SK-N-SH (cell line): ENCODE results near the gene COX7A1. TPM values are rescaled to one million over a fixed set of nuclear protein-coding genes. Genes with fewer than 3 reads are reported as not detected.
A peak's percentile ranks its signal among the peaks of the same experiment; 100 is the strongest.

ENCODE experiments used
- CTCF ChIA-PET: fragments of 300-600, 350-600 bp; formaldehyde crosslinking; extraction: SDS; loops from one replicate; lab custom pipeline; 2021; lab: Yijun Ruan, JAX
- POLR2A ChIA-PET: fragments of 350-600 bp; sonication (Branson Sonifier 250); formaldehyde crosslinking; extraction: SDS; loops from one replicate; lab custom pipeline; 2020; ENCODE audit warnings: antibody characterized with exemption, inconsistent platforms; lab: Yijun Ruan, JAX
- DNase-seq: peaks from one replicate; pipeline ENCODE4 v3.0.0; 2012
- H2AFZ ChIP-seq: fragments of 200-600 bp; sonication (generic); 2 replicates; pipeline ENCODE4 v1.8.1; 2016; ENCODE audit warnings: antibody characterized with exemption, mild to moderate bottlenecking, low read depth
- H3F3A ChIP-seq: fragments of 200-600 bp; sonication (generic); replicated peaks from 2 replicates; pipeline ENCODE3; 2016; ENCODE audit warnings: antibody characterized with exemption, mild to moderate bottlenecking; ENCODE audit not compliant: insufficient read depth
- H3K27ac ChIP-seq, 2 experiments: fragments of 200-500 bp in 1 of 2; fragments of 200-600 bp in 1 of 2; sonication (Bioruptor generic) in 1 of 2; sonication (generic), shearing (Covaris generic) in 1 of 2; 2 replicates each; pipeline versions ENCODE4 v1.5.1 to v1.6.1; 2014 to 2016; ENCODE audit warnings: low read depth in 2 of 2, inconsistent platforms in 1 of 2, low read length in 1 of 2, mild to moderate bottlenecking in 1 of 2, mixed read lengths in 1 of 2
- H3K27me3 ChIP-seq: fragments of 200-600 bp; sonication (generic), shearing (Covaris generic); 2 replicates; pipeline ENCODE4 v1.6.1; 2016; ENCODE audit warnings: mixed run types; ENCODE audit not compliant: insufficient read depth
- H3K36me3 ChIP-seq, 2 experiments: fragments of 200-500 bp in 1 of 2; fragments of 200-600 bp in 1 of 2; sonication (Bioruptor generic) in 1 of 2; sonication (generic) in 1 of 2; replicated peaks in 1 of 2; 2 replicates each; pipeline versions ENCODE3 to v1.5.1; 2014 to 2016; ENCODE audit warnings: low read length in 1 of 2, mild to moderate bottlenecking in 1 of 2; ENCODE audit not compliant: insufficient read depth in 2 of 2, control insufficient read depth in 1 of 2
- H3K4me1 ChIP-seq, 2 experiments: fragments of 200-500 bp in 1 of 2; fragments of 200-600 bp in 1 of 2; sonication (Bioruptor generic) in 1 of 2; sonication (generic), shearing (Covaris generic) in 1 of 2; 2 replicates each; pipeline versions ENCODE4 v1.5.1 to v1.6.1; 2014 to 2016; ENCODE audit warnings: low read depth in 1 of 2, low read length in 1 of 2, mixed run types in 1 of 2; ENCODE audit not compliant: insufficient read depth in 2 of 2, control insufficient read depth in 1 of 2
- H3K4me2 ChIP-seq: fragments of 200-600 bp; sonication (generic), shearing (Covaris generic); 2 replicates; pipeline ENCODE4 v1.6.1; 2017; ENCODE audit warnings: mixed run types
- H3K4me3 ChIP-seq, 2 experiments: fragments of 200-500 bp in 1 of 2; fragments of 200-600 bp in 1 of 2; sonication (Bioruptor generic) in 1 of 2; sonication (generic), shearing (Covaris generic) in 1 of 2; 2 replicates each; pipeline versions ENCODE4 v1.5.1 to v1.8.1; 2014 to 2016; ENCODE audit warnings: low read depth in 2 of 2, inconsistent platforms in 1 of 2, low read length in 1 of 2, mild to moderate bottlenecking in 1 of 2, mixed read lengths in 1 of 2, moderate library complexity in 1 of 2
- H3K79me2 ChIP-seq: fragments of 200-600 bp; sonication (generic); 2 replicates; pipeline ENCODE4 v1.8.1; 2017; ENCODE audit warnings: mild to moderate bottlenecking; ENCODE audit not compliant: insufficient read depth
- H3K9ac ChIP-seq: fragments of 200-600 bp; sonication (generic); 2 replicates; pipeline ENCODE4 v1.6.1; 2017; ENCODE audit warnings: mixed run types
- H3K9me2 ChIP-seq: fragments of 200-600 bp; sonication (generic); 2 replicates; pipeline ENCODE4 v1.6.1; 2017; ENCODE audit warnings: mixed run types
- H3K9me3 ChIP-seq: fragments of 200-600 bp; sonication (generic); 2 replicates; pipeline ENCODE4 v1.6.1; 2017; ENCODE audit warnings: mixed run types, mild to moderate bottlenecking, moderate library complexity
- H4K20me1 ChIP-seq: fragments of 200-600 bp; sonication (generic); 2 replicates; pipeline ENCODE4 v1.6.1; 2017; ENCODE audit warnings: mild to moderate bottlenecking, mixed run types; ENCODE audit not compliant: insufficient read depth
- GATA2 ChIP-seq: sonication (generic); formaldehyde crosslinking; IDR thresholded peaks from 2 replicates; pipeline ENCODE4 v1.5.0; 2020; ENCODE audit warnings: mild to moderate bottlenecking, missing genetic modification reagents
- IRF3 ChIP-seq: fragments of 150-350 bp; IDR thresholded peaks from 2 replicates; pipeline ENCODE4 v1.6.1; 2016; ENCODE audit warnings: mild to moderate bottlenecking, low read depth, low read length
- MEF2A ChIP-seq: IDR thresholded peaks from 2 replicates; pipeline ENCODE4 v1.4.0; 2012; ENCODE audit warnings: low read depth, borderline replicate concordance
- NRF1 ChIP-seq: IDR thresholded peaks from 2 replicates; pipeline ENCODE4 v1.6.1; 2012; ENCODE audit warnings: low read depth, mild to moderate bottlenecking, low read length
- PBX3 ChIP-seq: IDR thresholded peaks from 2 replicates; pipeline ENCODE4; 2012
- TAF1 ChIP-seq: IDR thresholded peaks from 2 replicates; pipeline ENCODE4 v1.6.1; 2012; ENCODE audit warnings: low read depth, mild to moderate bottlenecking, low read length, moderate library complexity, borderline replicate concordance
- WGBS: methylation state at CpG from one replicate; pipeline ENCODE4 v1.1.6; 2017; ENCODE audit warnings: low lambda C conversion rate; 5-methylcytosine and 5-hydroxymethylcytosine counted together
- polyA plus RNA-seq, 3 experiments: library from polyadenylated mRNA; depleted of rRNA; stranded (reverse); fragments of >200 nt; gene quantifications; 2 replicates each; pipeline ENCODE4 v1.2.3, GENCODE V29; 2012
- TF ChIP-seq, protein P1 (sequence below): IDR thresholded peaks from 2 replicates; pipeline ENCODE4 v1.4.0; 2012; ENCODE audit warnings: low read depth

The COX7A1 gene
- polyA plus RNA-seq, 1 of the 3 experiments (the other 2 are of a cell fraction): not detected

- H4K20me1 ChIP-seq: no peaks in the 10 kb centered on the region
- H3K9me2 ChIP-seq: no peaks in the 10 kb centered on the region
- H3K9me3 ChIP-seq: no peaks in the 10 kb centered on the region
- no peak overlapping the region for H2AFZ ChIP-seq
- H3K79me2 ChIP-seq: peaks cover 33% of the 10 kb centered on the region; the same call in 1 of the 2 replicates
- no peaks in the 10 kb centered on the region for H3K27me3 ChIP-seq
- peaks cover 14 to 34% of the 10 kb centered on the region in 2 experiments for H3K36me3 ChIP-seq
- H3K4me2 ChIP-seq: no peak overlapping the region
- H3K4me3 ChIP-seq: no peak overlapping the region
- H3K9ac ChIP-seq: no peak overlapping the region
- H3K4me1 ChIP-seq: peaks cover 6 to 10% of the 10 kb centered on the region in 2 experiments; a peak in 1 of 4 replicates
- H3F3A ChIP-seq: peaks cover 4% of the 10 kb centered on the region
- ChIA-PET POLR2A (no interaction called here), CTCF (interaction anchor here (0.9 to 1.8 kb wide), 2 partner anchors 7 to 50 kb away, joined by 4 to 8 read pairs; no protein-coding TSS in a partner anchor)
- WGBS: 94% methylated on average over 26 of the region's 26 CpGs
- DNase-seq: peak; percentile 30
- TF ChIP-seq, protein P1, sequence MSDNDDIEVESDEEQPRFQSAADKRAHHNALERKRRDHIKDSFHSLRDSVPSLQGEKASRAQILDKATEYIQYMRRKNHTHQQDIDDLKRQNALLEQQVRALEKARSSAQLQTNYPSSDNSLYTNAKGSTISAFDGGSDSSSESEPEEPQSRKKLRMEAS: no peak
- H3K27ac ChIP-seq: no peak overlapping the region
These were observed 31.9 kb downstream of the COX7A1 start for GRCh38 chr19:36120092-36120983.

- H3K36me3 ChIP-seq: peaks cover 19 to 31% of the 10 kb centered on the region in 2 experiments
- H3K4me1 ChIP-seq: peaks cover 6 to 22% of the 10 kb centered on the region in 2 experiments; a peak in 1 of 4 replicates
- no peak overlapping the region for H2AFZ ChIP-seq
- peaks cover 46% of the 10 kb centered on the region; the same call in 1 of the 2 replicates for H3K79me2 ChIP-seq
- no peaks in the 10 kb centered on the region for H3K9me3 ChIP-seq
- ChIA-PET CTCF (interaction anchor here (3.5 kb wide), 1 partner anchor 11 kb away, joined by 14 read pairs; no protein-coding TSS in a partner anchor), POLR2A (no interaction called here)
- no peak for DNase-seq
- peak overlapping the region; percentile 68 for H3K9ac ChIP-seq
- no peaks in the 10 kb centered on the region for H3K27me3 ChIP-seq
- H3K4me3 ChIP-seq: peak overlapping the region; percentile 73 to 87
- no peaks in the 10 kb centered on the region for H4K20me1 ChIP-seq
- no peaks in the 10 kb centered on the region for H3F3A ChIP-seq
- no peaks in the 10 kb centered on the region for H3K9me2 ChIP-seq
- peak overlapping the region; percentile 92 for H3K4me2 ChIP-seq
- no peak for TF ChIP-seq TAF1
- TF ChIP-seq PBX3: no peak
- no peak for TF ChIP-seq NRF1
- TF ChIP-seq MEF2A: no peak
- no peak for TF ChIP-seq IRF3
- no peak for TF ChIP-seq GATA2 (CRISPR knock-in tag)
- 94% methylated on average over 1 of the region's 1 CpG for WGBS
- peak overlapping the region; percentile 52 to 91; a peak in 2 of 4 replicates for H3K27ac ChIP-seq
These were observed 36.0 kb downstream of the COX7A1 start for GRCh38 chr19:36116344-36116637.
